Pancreas (tissue), 10 donors: ENCODE results near the gene DERL3. TPM values are rescaled to one million over a fixed set of nuclear protein-coding genes. Genes with fewer than 3 reads are reported as not detected.

Source experiments
- ATAC-seq, 4 donors: fragments of 200-7000 bp; cut with Tn5 transposase; one replicate each; pipeline versions ENCODE4 v1.8.0 to v1.9.1; 2020; ENCODE audit warnings: mild to moderate bottlenecking in 4 of 4, moderate library complexity in 4 of 4
- DNase-seq, 6 donors: peaks; one replicate each; pipeline ENCODE4 v3.0.0-alpha.2; 2020
- FAIRE-seq: peaks from 2 replicates; lab custom pipeline; 2012; peaks lifted over from hg19 to GRCh38; lab: Jason Lieb, UNC
- H3K27ac ChIP-seq, 4 donors: fragments of 200-600 bp; sonication (generic); 1 replicate in 3 of 4; 2 replicates in 1 of 4; pipeline versions ENCODE4 v1.5.0 to v1.8.0; 2020
- H3K27me3 ChIP-seq, 4 donors: fragments of 200-600 bp; one replicate each; pipeline ENCODE4 v1.8.0; 2021
- H3K36me3 ChIP-seq, 3 donors: fragments of 200-600 bp; sonication (generic) in 1 of 3; one replicate each; pipeline versions ENCODE4 v1.5.0 to v1.8.0; 2020 to 2021
- H3K4me1 ChIP-seq, 3 donors: fragments of 200-600 bp; one replicate each; pipeline ENCODE4 v1.8.0; 2021
- H3K4me3 ChIP-seq, 4 donors: fragments of 200-600 bp; sonication (generic) in 2 of 4; one replicate each; pipeline versions ENCODE4 v1.5.0 to v1.8.0; 2020 to 2021
- H3K9me3 ChIP-seq, 4 donors: fragments of 200-600 bp; one replicate each; pipeline ENCODE4 v1.8.0; 2021
- WGBS, 2 donors: extraction: QIAGEN DNeasy Blood & Tissue Kit; methylation state at CpG; one replicate each; pipeline ENCODE4 v1.1.7; 2013; 5-methylcytosine and 5-hydroxymethylcytosine counted together
- intact Hi-C, 3 donors: fragments of 100-400 bp; cut with DNase I; formaldehyde crosslinking; loops; one replicate each; pipeline versions ENCODE4 v1.11.1 to v1.14.2; 2022
- polyA plus RNA-seq, 2 donors: library from polyadenylated mRNA; stranded (reverse); fragments of 200-250 nt; gene quantifications; one replicate each; pipeline ENCODE4 v1.2.3, GENCODE V29; 2013
- total RNA-seq, 6 donors: library from RNA; stranded (reverse); fragmentation: NEBNext Ultra II Directional in 4 of 6; extraction: Animal tissue kit (Norgen Biotek cat#: 25700) in 4 of 6; gene quantifications; one replicate each; pipeline versions ENCODE4 v1.2.1 to v1.2.4, GENCODE V29; 2021 to 2023
- TF ChIP-seq, protein P1 (sequence below), 4 donors: fragments of 200-600 bp; sonication (generic) in 3 of 4; IDR thresholded peaks; one replicate each; pipeline versions ENCODE4 v1.5.0 to v1.8.0; 2021; ENCODE audit warnings: antibody characterized with exemption in 4 of 4
- donor health status: healthy with polysubstance abuse.
- donor health status: DM: no; HTN: no; CAD: no; lungs with moderate emphysema.
- donor health status: DM: no; HTN: no; CAD: no.
- donor health status: control.
- donor health status: control.
- donor health status: Bipolar disorder and iron deficiency.
- donor health status: DM: yes; HTN: yes; CAD: no.
- donor health status: DM: no; HTN: no; CAD: no.
- donor health status: DM: no; HTN: no; CAD: no.
- donor health status: DM: yes; HTN: yes; CAD: no.

Gene DERL3
- total and polyA plus RNA-seq, 8 donors = 13.0 to 26.5 (median 19.6) TPM

DNA sequence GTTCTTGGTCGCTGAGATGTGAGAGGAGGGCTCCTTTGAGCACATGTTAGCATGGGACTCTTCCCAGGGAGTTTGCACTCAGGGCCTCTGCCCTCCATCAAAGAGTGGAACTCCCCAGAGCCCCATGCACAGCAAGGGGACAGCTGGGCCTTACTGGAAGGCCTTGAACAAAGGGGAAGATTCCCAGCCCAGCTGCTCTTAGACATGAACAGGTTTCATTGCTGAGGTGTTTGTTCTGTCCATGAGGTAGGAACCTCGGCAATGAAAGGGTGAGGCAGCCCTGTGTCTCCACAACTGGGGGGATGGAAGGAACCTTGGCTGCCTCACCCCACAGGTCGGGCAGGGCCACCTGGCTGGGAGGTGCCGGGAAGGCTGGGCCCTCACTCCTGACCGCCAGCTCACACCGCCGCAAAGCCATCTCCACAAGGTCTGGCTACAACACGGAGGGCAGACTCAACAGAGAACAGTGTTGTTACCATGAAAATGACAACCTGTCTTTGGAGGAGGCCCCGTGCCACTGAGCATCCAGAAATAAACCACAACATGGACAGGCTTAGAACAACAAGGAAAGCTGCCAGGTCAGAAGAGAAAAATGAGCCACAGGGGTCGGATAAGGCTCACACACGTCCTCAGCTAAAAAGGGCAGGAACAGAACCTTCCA is 3.2 kb downstream of the DERL3 start:
- peaks cover 0 to 13% (median 13%) of the 10 kb centered on the region in 3 donors for H3K4me1 ChIP-seq
- peak overlapping the region; percentile 20 to 59 (median 40) for H3K27ac ChIP-seq
- H3K27me3 ChIP-seq = no peaks in the 10 kb centered on the region
- H3K4me3 ChIP-seq = no peak overlapping the region
- intact Hi-C loops = no loop called here
- H3K9me3 ChIP-seq = no peaks in the 10 kb centered on the region
- WGBS, 2 donors = 35 to 47% methylated on average over 11 of the region's 11 CpGs
- no peak for ATAC-seq
- TF ChIP-seq, protein P1, sequence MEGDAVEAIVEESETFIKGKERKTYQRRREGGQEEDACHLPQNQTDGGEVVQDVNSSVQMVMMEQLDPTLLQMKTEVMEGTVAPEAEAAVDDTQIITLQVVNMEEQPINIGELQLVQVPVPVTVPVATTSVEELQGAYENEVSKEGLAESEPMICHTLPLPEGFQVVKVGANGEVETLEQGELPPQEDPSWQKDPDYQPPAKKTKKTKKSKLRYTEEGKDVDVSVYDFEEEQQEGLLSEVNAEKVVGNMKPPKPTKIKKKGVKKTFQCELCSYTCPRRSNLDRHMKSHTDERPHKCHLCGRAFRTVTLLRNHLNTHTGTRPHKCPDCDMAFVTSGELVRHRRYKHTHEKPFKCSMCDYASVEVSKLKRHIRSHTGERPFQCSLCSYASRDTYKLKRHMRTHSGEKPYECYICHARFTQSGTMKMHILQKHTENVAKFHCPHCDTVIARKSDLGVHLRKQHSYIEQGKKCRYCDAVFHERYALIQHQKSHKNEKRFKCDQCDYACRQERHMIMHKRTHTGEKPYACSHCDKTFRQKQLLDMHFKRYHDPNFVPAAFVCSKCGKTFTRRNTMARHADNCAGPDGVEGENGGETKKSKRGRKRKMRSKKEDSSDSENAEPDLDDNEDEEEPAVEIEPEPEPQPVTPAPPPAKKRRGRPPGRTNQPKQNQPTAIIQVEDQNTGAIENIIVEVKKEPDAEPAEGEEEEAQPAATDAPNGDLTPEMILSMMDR (IDR thresholded peaks at IDR 0.05) = no peak
- no peak for FAIRE-seq
- peaks cover 0 to 25% (median 3%) of the 10 kb centered on the region in 3 donors for H3K36me3 ChIP-seq
- DNase-seq = peak in 3 of 6 donors; percentile 15 to 53 (median 53)

DNA sequence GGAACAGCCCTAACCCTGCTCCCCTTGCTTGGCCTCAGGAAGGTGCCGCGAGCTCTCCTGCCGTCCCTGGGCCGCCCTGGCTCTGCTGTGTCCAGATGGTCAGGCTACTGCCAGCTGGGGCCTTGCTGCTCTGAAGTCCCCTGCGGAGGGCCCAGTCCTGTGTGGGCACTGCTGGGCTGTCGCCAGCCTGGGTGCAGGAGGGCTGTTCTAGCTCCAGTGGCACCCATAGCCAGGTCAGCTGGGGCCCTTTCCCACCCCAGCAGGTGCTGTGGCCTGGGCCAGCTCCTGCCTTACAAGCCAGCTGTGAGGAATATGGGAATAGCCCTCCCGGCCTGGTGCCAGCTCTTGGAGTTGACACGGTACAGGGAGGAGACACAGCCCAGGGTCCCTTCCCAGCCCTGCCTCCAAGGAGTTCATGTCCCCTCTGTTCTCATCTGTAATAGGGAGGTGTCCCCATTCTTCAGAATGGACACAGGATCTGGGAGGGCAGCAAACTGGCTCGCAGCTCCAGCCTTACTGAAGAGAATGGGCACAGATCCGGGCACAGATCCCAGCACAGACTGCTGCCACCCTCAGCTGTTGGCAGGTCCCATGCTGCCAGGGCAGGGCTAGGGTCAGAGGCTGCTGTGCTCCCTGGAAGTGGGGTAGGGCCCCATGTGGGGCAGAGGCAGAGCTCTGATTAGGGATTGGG is 3.9 kb downstream of the DERL3 start:
- H3K4me1 ChIP-seq = peaks cover 0 to 13% (median 13%) of the 10 kb centered on the region in 3 donors

DNA sequence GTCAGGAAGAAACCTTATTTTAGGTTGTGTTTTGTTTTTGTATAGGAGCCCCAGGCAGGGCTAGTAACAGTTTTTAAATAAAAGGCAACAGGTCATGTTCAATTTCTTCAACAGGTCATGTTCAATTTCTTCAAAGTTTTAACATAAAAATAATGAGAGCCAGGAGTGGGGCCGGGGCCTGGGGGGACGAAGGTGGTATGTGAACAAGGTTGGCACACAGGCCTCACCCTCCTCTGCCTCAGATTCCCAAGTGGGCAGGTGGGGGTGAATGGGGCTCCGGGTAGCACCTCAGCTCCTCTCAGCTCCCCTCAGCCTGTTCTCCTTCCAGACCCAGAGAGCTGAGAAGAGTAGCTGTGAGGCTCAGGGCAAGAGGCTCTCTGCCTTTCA is 4.4 kb downstream of the DERL3 start:
- H3K36me3 ChIP-seq = peaks cover 0 to 25% (median 3%) of the 10 kb centered on the region in 3 donors
- FAIRE-seq = no peak
- H3K27ac ChIP-seq = peak overlapping the region; percentile 20 to 59 (median 40)
- no peaks in the 10 kb centered on the region for H3K27me3 ChIP-seq
- no peak overlapping the region for H3K4me3 ChIP-seq
- H3K9me3 ChIP-seq = no peaks in the 10 kb centered on the region
- no peak for ATAC-seq
- peaks cover 0 to 13% (median 13%) of the 10 kb centered on the region in 3 donors for H3K4me1 ChIP-seq
- TF ChIP-seq, protein P1 (IDR thresholded peaks at IDR 0.05) = no peak
- no peak for DNase-seq
- WGBS, 2 donors = 84 to 97% methylated on average over 3 of the region's 3 CpGs
- intact Hi-C loops = no loop called here

More for the DNA sequence above, 3.9 kb downstream of the DERL3 start:
- TF ChIP-seq, protein P1 (IDR thresholded peaks at IDR 0.05) = no peak
- intact Hi-C loops = no loop called here
- Histone ChIP-seq H3K9me3 (no peaks in the 10 kb centered on the region), H3K4me3 (no peak overlapping the region), H3K36me3 (peaks cover 0 to 25% (median 3%) of the 10 kb centered on the region in 3 donors), H3K27me3 (no peaks in the 10 kb centered on the region), H3K27ac (peak overlapping the region; percentile 20 to 59 (median 40))
- FAIRE-seq (no peak), ATAC-seq (peak in 3 of 4 donors; percentile 12 to 28 (median 19)), DNase-seq (peak; percentile 48 to 88 (median 67))
- 35 to 47% methylated on average over 10 of the region's 10 CpGs for WGBS, 2 donors

DNA sequence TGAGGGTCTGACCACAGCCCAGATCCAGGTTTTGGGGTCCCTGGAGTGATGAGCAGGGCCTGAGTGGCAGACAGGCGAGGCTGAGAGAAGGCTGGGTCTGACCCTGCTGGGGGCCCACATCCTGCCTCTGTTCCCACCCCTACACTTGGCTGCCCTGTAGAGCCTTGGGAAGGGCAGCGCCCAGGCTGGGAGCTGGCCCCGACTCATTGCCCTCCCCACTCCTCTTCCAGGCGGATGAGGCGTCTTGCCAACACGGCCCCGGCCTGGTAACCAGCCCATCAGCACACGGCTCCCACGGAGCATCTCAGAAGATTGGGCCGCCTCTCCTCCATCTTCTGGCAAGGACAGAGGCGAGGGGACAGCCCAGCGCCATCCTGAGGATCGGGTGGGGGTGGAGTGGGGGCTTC is 4.9 kb downstream of the DERL3 start:
- WGBS, 2 donors = 75 to 78% methylated on average over 13 of the region's 13 CpGs
- intact Hi-C loops = no loop called here
- no peaks in the 10 kb centered on the region for H3K9me3 ChIP-seq
- H3K27me3 ChIP-seq = no peaks in the 10 kb centered on the region
- ATAC-seq (no peak), DNase-seq (peak in 2 of 6 donors; percentile 60 to 68), FAIRE-seq (no peak)
- H3K27ac ChIP-seq = no peak overlapping the region
- peaks cover 0 to 13% (median 13%) of the 10 kb centered on the region in 3 donors for H3K4me1 ChIP-seq
- no peak overlapping the region for H3K4me3 ChIP-seq
- H3K36me3 ChIP-seq = peaks cover 0 to 25% (median 3%) of the 10 kb centered on the region in 3 donors
- TF ChIP-seq, protein P1 (IDR thresholded peaks at IDR 0.05) = no peak
